ENCODE measurements around the gene CROCC2. TPM values are rescaled to one million over a fixed set of nuclear protein-coding genes. Genes with fewer than 3 reads are reported as not detected.

The CROCC2 gene
- total RNA-seq (not detected), polyA plus RNA-seq (not detected)

DNA sequence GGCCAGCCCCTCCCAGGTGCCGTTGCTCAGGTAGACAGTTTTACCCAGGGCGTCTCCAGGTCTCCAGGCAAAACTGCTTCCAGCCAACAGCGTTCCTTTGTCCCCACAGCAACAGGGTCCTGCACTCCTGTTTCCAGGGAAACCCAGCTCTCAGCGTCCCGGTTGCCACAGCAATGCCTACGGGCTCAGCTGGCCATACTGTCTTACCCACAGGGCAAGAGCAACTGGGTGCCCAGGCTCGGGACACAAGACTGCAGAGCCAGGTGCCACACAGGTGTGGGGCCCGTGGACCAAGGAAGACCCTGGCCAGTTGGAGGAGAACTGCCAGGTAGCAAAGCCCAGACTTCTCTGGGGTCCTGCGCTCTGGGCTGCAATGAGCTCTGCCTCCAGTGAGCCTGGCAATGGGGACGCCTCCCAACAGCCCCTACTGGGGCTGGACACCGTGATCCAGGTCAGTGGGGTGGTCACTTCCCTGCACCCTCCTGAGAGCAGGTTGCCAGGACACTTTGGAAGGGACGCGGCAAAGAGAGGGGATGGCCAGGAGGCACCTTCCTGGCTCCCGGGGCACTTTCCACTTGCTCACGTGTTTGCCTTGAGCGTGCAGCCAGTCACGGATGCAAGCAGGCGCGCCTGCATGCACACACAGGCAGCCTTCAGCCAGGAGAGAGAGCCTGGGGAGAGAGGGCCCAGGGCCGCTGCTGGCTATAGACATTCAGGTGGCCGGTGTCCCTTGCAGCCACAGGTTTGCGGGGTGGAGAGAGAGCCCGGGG, at the start of gene CROCC2:
CROCC2 (plus strand) TSS at position 196 of the 770 bp plus-strand sequence; CDS start at position 374, 178 bp downstream.
- Histone ChIP-seq H3K27me3 (ENCODE audit: control insufficient read depth, insufficient read depth, low read length) (no peaks in the 10 kb centered on the region), H3K9me3 (ENCODE audit: control insufficient read depth in 2 of 2, low read length in 2 of 2) (no peaks in the 10 kb centered on the region), H3K4me1 (ENCODE audit: control insufficient read depth, insufficient read depth, low read length, poor library complexity, severe bottlenecking) (no peaks in the 10 kb centered on the region), H3K4me3 (ENCODE audit: low read depth, low read length) (no peak within 1 kb of the TSS), H3K27ac (ENCODE audit: insufficient read depth, low read length, poor library complexity, severe bottlenecking) (no peak within 1 kb of the TSS), H3K36me3 (ENCODE audit: control insufficient read depth, insufficient read depth, low read length) (no peaks in the 10 kb centered on the region)
- Mint-ChIP-seq H3K4me3 (no peak within 1 kb of the TSS), H3K4me1 (no peaks in the 10 kb centered on the region), H3K27me3 (peaks cover 6% of the 10 kb centered on the region), H3K27ac (no peak within 1 kb of the TSS), H3K9me3 (peaks cover 0 to 2% (median 0%) of the 10 kb centered on the region in 7 donors), H3K36me3 (no peaks in the 10 kb centered on the region)
- ATAC-seq (ENCODE audit: low read depth in 2 of 2) (no peak), DNase-seq (no peak)

DNA sequence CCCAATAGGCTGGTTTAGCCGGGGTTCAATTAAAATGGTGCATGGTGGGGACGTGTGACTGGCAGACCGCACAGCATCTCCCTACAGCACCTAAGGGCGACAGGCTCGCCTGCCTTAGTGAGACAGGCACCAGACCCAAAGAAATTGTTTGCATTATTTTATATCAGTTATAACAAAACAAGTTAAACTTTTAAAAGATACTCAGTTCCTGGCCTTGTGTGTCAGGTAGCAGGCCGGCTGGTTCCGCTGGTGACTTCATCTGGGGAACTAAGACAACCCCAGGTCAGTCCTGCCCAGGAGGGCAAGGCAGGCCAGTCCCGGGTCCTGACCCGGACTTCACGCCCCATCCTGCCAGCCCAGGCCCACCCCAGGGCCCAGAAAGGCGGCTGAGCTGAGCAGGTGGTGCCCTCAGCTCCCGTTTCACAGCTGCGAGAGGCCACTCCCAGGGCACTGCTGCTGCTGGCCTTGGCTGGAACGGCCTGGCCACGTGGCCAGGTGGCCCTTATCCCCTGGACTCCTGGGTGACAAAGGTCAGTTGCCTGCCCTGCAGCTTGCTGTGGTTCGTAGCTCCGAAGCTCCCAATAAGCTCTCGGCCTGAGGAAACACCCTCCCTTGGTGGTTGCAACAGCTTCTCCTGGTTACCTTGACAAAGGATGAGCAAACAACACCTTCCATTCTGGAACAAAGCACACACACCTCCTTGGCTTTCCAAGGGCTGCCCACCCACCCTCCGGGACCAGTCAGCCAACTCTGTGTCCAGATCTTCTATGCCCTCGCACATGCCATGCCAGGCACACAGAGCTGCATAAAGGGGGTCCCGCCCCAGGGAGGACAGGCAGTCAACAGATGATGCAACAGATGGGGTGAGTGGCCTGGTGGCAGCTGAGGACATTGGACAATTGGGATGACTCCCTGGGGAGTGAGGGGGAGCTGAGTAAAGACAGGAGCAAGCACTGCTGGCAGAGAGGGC, 48.8 kb upstream of the CROCC2 start:
- Histone ChIP-seq H3K27me3 (ENCODE audit: control insufficient read depth, insufficient read depth, low read length) (no peaks in the 10 kb centered on the region), H3K36me3 (ENCODE audit: control insufficient read depth, insufficient read depth, low read length) (no peaks in the 10 kb centered on the region), H3K4me3 (ENCODE audit: low read depth, low read length) (no peak overlapping the region), H3K9me3 (ENCODE audit: control insufficient read depth in 2 of 2, low read length in 2 of 2) (peaks cover 0 to 7% of the 10 kb centered on the region in 2 experiments), H3K27ac (ENCODE audit: insufficient read depth, low read length, poor library complexity, severe bottlenecking) (no peak overlapping the region), H3K4me1 (ENCODE audit: control insufficient read depth, insufficient read depth, low read length, poor library complexity, severe bottlenecking) (no peaks in the 10 kb centered on the region)
- no peak for ATAC-seq (ENCODE audit: low read depth in 2 of 2)
- Mint-ChIP-seq H3K9me3 (peaks cover 0 to 12% (median 1%) of the 10 kb centered on the region in 7 donors), H3K4me3 (no peak overlapping the region), H3K27me3 (peaks cover 8% of the 10 kb centered on the region), H3K36me3 (peaks cover 4% of the 10 kb centered on the region), H3K27ac (no peak overlapping the region), H3K4me1 (no peaks in the 10 kb centered on the region)
- no peak for DNase-seq

DNA sequence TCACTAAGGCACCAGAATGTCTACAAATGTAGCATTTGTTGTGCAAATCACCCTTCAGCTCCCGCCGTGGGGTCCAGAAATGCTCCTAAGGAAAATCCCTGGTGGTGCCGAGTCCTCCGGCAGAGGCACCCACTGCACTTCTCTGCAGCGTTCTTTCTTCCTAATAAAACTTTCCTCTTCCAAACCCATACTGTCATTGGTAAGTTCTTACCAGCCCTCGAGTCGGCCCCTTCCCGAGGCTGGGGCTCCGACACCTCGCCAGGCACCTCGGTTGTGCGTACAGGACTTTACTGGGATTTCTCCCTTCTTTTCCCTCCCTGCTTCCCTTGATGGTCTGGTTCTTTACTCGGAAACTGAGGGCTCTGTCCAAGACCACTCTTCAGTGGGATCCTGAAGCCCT, 47.8 kb upstream of the CROCC2 start:
- Histone ChIP-seq H3K9me3 (ENCODE audit: control insufficient read depth in 2 of 2, low read length in 2 of 2) (peaks cover 0 to 7% of the 10 kb centered on the region in 2 experiments), H3K27ac (ENCODE audit: insufficient read depth, low read length, poor library complexity, severe bottlenecking) (no peak overlapping the region), H3K36me3 (ENCODE audit: control insufficient read depth, insufficient read depth, low read length) (no peaks in the 10 kb centered on the region), H3K4me1 (ENCODE audit: control insufficient read depth, insufficient read depth, low read length, poor library complexity, severe bottlenecking) (no peaks in the 10 kb centered on the region), H3K4me3 (ENCODE audit: low read depth, low read length) (no peak overlapping the region), H3K27me3 (ENCODE audit: control insufficient read depth, insufficient read depth, low read length) (no peaks in the 10 kb centered on the region)
- H3K36me3 Mint-ChIP-seq, result peaks cover 4% of the 10 kb centered on the region
- DNase-seq (no peak), ATAC-seq (ENCODE audit: low read depth in 2 of 2) (no peak)
- no peak overlapping the region for H3K27ac Mint-ChIP-seq
- no peaks in the 10 kb centered on the region for H3K4me1 Mint-ChIP-seq
- H3K9me3 Mint-ChIP-seq, result peaks cover 0 to 12% (median 1%) of the 10 kb centered on the region in 7 donors
- H3K4me3 Mint-ChIP-seq, result no peak overlapping the region
- peaks cover 8% of the 10 kb centered on the region for H3K27me3 Mint-ChIP-seq

DNA sequence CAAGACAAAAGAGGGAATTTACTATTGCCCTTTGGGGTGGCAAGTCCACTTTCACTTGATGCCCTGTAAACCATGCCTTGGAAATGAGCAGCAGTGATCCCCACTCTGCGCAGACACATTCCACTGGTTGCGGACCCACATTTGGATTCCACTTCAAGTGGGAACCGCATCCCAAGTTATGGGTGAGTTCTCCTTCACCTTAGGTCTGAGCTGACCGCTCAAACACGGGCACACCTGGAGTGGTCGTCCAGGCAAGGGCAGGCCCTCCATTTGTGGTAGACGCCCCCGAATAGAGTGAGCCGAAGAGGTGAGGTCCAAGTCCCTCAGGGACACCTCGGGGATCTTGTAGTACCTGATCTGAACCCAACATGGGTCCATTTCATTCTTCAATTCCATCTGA, 47.3 kb upstream of the CROCC2 start:
- peaks cover 0 to 12% (median 1%) of the 10 kb centered on the region in 7 donors for H3K9me3 Mint-ChIP-seq
- no peak overlapping the region for H3K27ac Mint-ChIP-seq
- DNase-seq (no peak), ATAC-seq (ENCODE audit: low read depth in 2 of 2) (no peak)
- H3K27me3 ChIP-seq (ENCODE audit: control insufficient read depth, insufficient read depth, low read length), result no peaks in the 10 kb centered on the region
- H3K27ac ChIP-seq (ENCODE audit: insufficient read depth, low read length, poor library complexity, severe bottlenecking), result no peak overlapping the region
- H3K4me3 ChIP-seq (ENCODE audit: low read depth, low read length), result no peak overlapping the region
- H3K4me1 Mint-ChIP-seq, result no peaks in the 10 kb centered on the region
- H3K9me3 ChIP-seq (ENCODE audit: control insufficient read depth in 2 of 2, low read length in 2 of 2), result peaks cover 0 to 7% of the 10 kb centered on the region in 2 experiments
- H3K4me1 ChIP-seq (ENCODE audit: control insufficient read depth, insufficient read depth, low read length, poor library complexity, severe bottlenecking), result no peaks in the 10 kb centered on the region
- no peak overlapping the region for H3K4me3 Mint-ChIP-seq
- no peaks in the 10 kb centered on the region for H3K36me3 ChIP-seq (ENCODE audit: control insufficient read depth, insufficient read depth, low read length)
- peaks cover 12% of the 10 kb centered on the region for H3K27me3 Mint-ChIP-seq
- peaks cover 4% of the 10 kb centered on the region for H3K36me3 Mint-ChIP-seq

DNA sequence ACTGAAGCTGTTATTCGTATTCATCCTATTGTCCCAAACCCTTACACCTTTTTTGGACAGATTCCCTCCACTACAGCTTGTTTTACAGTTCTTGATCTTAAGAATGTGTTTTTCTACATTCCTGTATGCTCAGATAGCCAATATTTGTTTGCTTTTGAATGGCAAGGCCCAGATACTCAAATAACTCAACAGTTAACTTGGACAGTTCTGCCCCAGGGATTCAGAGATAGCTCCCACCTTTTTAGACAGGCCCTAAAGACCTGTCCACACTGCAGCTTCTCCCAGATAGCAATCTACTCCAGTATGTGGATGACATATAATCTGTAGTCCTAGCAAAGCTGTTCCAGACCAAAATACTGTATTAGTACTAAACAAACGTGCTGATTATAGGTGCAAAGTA, 44.6 kb upstream of the CROCC2 start:
- H3K27me3 Mint-ChIP-seq, result peaks cover 20% of the 10 kb centered on the region
- Histone ChIP-seq H3K27ac (ENCODE audit: insufficient read depth, low read length, poor library complexity, severe bottlenecking) (no peak overlapping the region), H3K4me1 (ENCODE audit: control insufficient read depth, insufficient read depth, low read length, poor library complexity, severe bottlenecking) (no peaks in the 10 kb centered on the region), H3K27me3 (ENCODE audit: control insufficient read depth, insufficient read depth, low read length) (no peaks in the 10 kb centered on the region), H3K9me3 (ENCODE audit: control insufficient read depth in 2 of 2, low read length in 2 of 2) (no peaks in the 10 kb centered on the region), H3K4me3 (ENCODE audit: low read depth, low read length) (no peak overlapping the region), H3K36me3 (ENCODE audit: control insufficient read depth, insufficient read depth, low read length) (no peaks in the 10 kb centered on the region)
- no peak overlapping the region for H3K4me3 Mint-ChIP-seq
- DNase-seq, result no peak
- H3K36me3 Mint-ChIP-seq, result no peaks in the 10 kb centered on the region
- no peak overlapping the region for H3K27ac Mint-ChIP-seq
- H3K4me1 Mint-ChIP-seq, result no peaks in the 10 kb centered on the region
- ATAC-seq (ENCODE audit: low read depth in 2 of 2), result no peak
- H3K9me3 Mint-ChIP-seq, result peaks cover 0 to 3% (median 0%) of the 10 kb centered on the region in 7 donors

DNA sequence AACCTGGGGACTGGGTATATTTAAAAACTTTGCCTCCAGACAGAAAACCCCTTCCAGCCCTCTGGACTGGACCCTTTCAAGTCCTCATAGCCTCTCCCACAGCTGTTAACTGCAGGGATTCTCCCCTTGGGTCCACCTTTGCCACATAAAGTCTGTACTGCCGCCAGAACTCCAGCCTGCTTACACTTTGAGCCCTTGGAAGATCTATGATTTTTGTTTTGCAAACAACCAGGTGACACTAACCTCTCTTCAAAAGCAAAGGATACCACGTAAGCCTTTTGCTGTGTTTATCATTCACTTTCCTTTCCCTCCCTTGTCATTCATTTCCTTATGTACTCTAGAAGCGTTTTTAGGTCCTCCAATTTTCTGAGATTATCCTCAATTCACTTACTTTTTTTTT, 41.7 kb upstream of the CROCC2 start:
- no peaks in the 10 kb centered on the region for H3K36me3 Mint-ChIP-seq
- no peak overlapping the region for H3K4me3 ChIP-seq (ENCODE audit: low read depth, low read length)
- no peak overlapping the region for H3K27ac ChIP-seq (ENCODE audit: insufficient read depth, low read length, poor library complexity, severe bottlenecking)
- H3K36me3 ChIP-seq (ENCODE audit: control insufficient read depth, insufficient read depth, low read length), result no peaks in the 10 kb centered on the region
- H3K9me3 Mint-ChIP-seq, result peaks cover 0 to 1% (median 0%) of the 10 kb centered on the region in 7 donors
- H3K4me1 Mint-ChIP-seq, result no peaks in the 10 kb centered on the region
- H3K4me1 ChIP-seq (ENCODE audit: control insufficient read depth, insufficient read depth, low read length, poor library complexity, severe bottlenecking), result no peaks in the 10 kb centered on the region
- H3K9me3 ChIP-seq (ENCODE audit: control insufficient read depth in 2 of 2, low read length in 2 of 2), result no peaks in the 10 kb centered on the region
- H3K27ac Mint-ChIP-seq, result peak overlapping the region in 1 of 3 donors; percentile 64
- H3K27me3 Mint-ChIP-seq, result peaks cover 21% of the 10 kb centered on the region
- DNase-seq (no peak), ATAC-seq (ENCODE audit: low read depth in 2 of 2) (no peak)
- no peaks in the 10 kb centered on the region for H3K27me3 ChIP-seq (ENCODE audit: control insufficient read depth, insufficient read depth, low read length)
- no peak overlapping the region for H3K4me3 Mint-ChIP-seq

DNA sequence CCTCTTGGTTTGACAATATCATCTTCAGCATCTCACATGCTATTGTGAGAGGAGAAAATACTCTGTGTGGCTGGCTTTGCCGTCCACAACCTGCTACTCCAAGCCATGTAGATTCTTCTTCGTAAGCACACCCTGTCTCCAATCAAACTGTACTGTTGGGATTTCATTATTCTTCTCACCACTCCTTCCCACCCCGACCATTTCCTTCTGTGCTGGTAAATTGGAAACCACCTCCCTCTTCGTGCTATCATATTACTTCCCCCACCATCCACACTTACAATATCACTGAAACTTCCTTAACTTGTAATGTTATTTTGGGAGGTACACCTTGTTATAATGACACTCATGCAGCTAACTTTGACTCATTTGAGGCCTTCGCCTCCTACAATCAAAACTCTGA, 40.7 kb upstream of the CROCC2 start:
- Mint-ChIP-seq H3K9me3 (peaks cover 0 to 1% (median 0%) of the 10 kb centered on the region in 7 donors), H3K4me3 (no peak overlapping the region), H3K27me3 (peaks cover 21% of the 10 kb centered on the region), H3K27ac (no peak overlapping the region), H3K4me1 (no peaks in the 10 kb centered on the region), H3K36me3 (no peaks in the 10 kb centered on the region)
- H3K36me3 ChIP-seq (ENCODE audit: control insufficient read depth, insufficient read depth, low read length), result no peaks in the 10 kb centered on the region
- H3K27me3 ChIP-seq (ENCODE audit: control insufficient read depth, insufficient read depth, low read length), result no peaks in the 10 kb centered on the region
- no peaks in the 10 kb centered on the region for H3K4me1 ChIP-seq (ENCODE audit: control insufficient read depth, insufficient read depth, low read length, poor library complexity, severe bottlenecking)
- ATAC-seq (ENCODE audit: low read depth in 2 of 2) (no peak), DNase-seq (no peak)
- H3K27ac ChIP-seq (ENCODE audit: insufficient read depth, low read length, poor library complexity, severe bottlenecking), result no peak overlapping the region
- H3K4me3 ChIP-seq (ENCODE audit: low read depth, low read length), result no peak overlapping the region
- no peaks in the 10 kb centered on the region for H3K9me3 ChIP-seq (ENCODE audit: control insufficient read depth in 2 of 2, low read length in 2 of 2)
